HL-60 (cell line): Measurements from ENCODE around the gene FAM47E.

Experiments
- DNase-seq, 2 experiments: peaks; one replicate each; pipeline ENCODE4 v3.0.0-alpha.2; 2010 to 2020; ENCODE audit warnings: low read depth in 1 of 2, low spot score in 1 of 2
- H3K27ac ChIP-seq: fragments of 250-450 bp; sonication (Bioruptor Pico); replicated peaks from 2 replicates; pipeline ENCODE4 v1.5.1; 2020; ENCODE audit warnings: mild to moderate bottlenecking, moderate library complexity
- H3K27me3 ChIP-seq: fragments of 250-450 bp; sonication (Bioruptor Pico); 2 replicates; pipeline ENCODE4 v1.5.1; 2021; ENCODE audit warnings: mild to moderate bottlenecking, moderate library complexity; ENCODE audit not compliant: insufficient read depth, poor library complexity, severe bottlenecking
- H3K4me3 ChIP-seq: replicated peaks from 2 replicates; pipeline ENCODE4 v1.5.1; 2011; ENCODE audit warnings: mild to moderate bottlenecking, control low read depth, low read length; ENCODE audit not compliant: insufficient read depth
- GABPA ChIP-seq: IDR thresholded peaks from 2 replicates; pipeline ENCODE4 v1.6.1; 2012; ENCODE audit warnings: low read depth
- POLR2AphosphoS5 ChIP-seq: IDR thresholded peaks from 2 replicates; pipeline ENCODE4 v1.6.1; 2012; ENCODE audit warnings: low read depth
- SPI1 ChIP-seq: IDR thresholded peaks from 2 replicates; pipeline ENCODE4 v1.6.1; 2012; ENCODE audit warnings: low read depth, mild to moderate bottlenecking, borderline replicate concordance
- TF ChIP-seq, protein P1 (sequence below): IDR thresholded peaks from one replicate; pipeline ENCODE4 v1.5.1; 2011; ENCODE audit warnings: low read length, control low read depth, inconsistent platforms; ENCODE audit not compliant: insufficient read depth
- TF ChIP-seq, protein P2 (sequence below): IDR thresholded peaks from 2 replicates; pipeline ENCODE4 v1.6.1; 2012; ENCODE audit warnings: low read depth; ENCODE audit not compliant: insufficient replicate concordance

The FAM47E gene

DNA sequence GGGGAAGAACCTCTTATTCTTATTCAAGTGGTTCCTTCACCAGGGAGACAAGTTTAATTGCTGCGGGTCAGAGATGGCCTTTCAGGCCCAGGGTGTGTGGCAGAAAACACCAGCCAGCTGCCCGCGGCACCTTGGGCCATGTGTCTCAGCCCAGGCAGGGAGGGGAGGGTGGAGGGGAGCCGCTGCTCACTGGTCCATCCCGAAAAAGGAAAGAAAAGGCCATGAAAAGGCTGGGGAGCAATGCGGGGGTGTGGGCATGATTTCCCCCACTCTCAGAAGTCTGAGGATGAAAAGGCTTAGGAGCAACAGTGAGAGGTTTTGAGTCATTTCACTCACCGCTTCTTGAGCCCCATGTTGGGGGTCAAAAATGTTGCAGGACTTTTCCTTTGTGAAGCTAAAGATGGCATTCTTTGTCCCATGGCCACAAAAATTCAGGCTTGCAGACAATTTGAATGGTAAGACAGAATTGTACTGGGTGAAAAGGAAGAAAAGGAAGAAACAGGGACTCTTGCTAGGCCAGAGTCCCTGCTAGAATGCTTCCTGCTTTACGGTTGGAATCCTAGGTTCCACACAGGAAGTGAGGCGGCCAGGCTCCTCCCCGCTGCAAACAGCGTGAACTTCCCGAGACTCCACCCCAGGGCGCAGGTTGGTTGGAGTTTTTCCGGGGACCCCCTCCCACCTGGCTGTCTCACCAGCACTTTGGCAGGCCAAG lies 17.4 kb upstream of the FAM47E start:
- no peak overlapping the region for H3K4me3 ChIP-seq
- no peaks in the 10 kb centered on the region for H3K27me3 ChIP-seq
- H3K27ac ChIP-seq, result no peak overlapping the region
- DNase-seq, result no peak
- TF ChIP-seq GABPA (no peak), POLR2AphosphoS5 (no peak), SPI1 (no peak)
- TF ChIP-seq, protein P1, sequence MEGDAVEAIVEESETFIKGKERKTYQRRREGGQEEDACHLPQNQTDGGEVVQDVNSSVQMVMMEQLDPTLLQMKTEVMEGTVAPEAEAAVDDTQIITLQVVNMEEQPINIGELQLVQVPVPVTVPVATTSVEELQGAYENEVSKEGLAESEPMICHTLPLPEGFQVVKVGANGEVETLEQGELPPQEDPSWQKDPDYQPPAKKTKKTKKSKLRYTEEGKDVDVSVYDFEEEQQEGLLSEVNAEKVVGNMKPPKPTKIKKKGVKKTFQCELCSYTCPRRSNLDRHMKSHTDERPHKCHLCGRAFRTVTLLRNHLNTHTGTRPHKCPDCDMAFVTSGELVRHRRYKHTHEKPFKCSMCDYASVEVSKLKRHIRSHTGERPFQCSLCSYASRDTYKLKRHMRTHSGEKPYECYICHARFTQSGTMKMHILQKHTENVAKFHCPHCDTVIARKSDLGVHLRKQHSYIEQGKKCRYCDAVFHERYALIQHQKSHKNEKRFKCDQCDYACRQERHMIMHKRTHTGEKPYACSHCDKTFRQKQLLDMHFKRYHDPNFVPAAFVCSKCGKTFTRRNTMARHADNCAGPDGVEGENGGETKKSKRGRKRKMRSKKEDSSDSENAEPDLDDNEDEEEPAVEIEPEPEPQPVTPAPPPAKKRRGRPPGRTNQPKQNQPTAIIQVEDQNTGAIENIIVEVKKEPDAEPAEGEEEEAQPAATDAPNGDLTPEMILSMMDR, result no peak
- TF ChIP-seq, protein P2, sequence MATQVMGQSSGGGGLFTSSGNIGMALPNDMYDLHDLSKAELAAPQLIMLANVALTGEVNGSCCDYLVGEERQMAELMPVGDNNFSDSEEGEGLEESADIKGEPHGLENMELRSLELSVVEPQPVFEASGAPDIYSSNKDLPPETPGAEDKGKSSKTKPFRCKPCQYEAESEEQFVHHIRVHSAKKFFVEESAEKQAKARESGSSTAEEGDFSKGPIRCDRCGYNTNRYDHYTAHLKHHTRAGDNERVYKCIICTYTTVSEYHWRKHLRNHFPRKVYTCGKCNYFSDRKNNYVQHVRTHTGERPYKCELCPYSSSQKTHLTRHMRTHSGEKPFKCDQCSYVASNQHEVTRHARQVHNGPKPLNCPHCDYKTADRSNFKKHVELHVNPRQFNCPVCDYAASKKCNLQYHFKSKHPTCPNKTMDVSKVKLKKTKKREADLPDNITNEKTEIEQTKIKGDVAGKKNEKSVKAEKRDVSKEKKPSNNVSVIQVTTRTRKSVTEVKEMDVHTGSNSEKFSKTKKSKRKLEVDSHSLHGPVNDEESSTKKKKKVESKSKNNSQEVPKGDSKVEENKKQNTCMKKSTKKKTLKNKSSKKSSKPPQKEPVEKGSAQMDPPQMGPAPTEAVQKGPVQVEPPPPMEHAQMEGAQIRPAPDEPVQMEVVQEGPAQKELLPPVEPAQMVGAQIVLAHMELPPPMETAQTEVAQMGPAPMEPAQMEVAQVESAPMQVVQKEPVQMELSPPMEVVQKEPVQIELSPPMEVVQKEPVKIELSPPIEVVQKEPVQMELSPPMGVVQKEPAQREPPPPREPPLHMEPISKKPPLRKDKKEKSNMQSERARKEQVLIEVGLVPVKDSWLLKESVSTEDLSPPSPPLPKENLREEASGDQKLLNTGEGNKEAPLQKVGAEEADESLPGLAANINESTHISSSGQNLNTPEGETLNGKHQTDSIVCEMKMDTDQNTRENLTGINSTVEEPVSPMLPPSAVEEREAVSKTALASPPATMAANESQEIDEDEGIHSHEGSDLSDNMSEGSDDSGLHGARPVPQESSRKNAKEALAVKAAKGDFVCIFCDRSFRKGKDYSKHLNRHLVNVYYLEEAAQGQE, result no peak

DNA sequence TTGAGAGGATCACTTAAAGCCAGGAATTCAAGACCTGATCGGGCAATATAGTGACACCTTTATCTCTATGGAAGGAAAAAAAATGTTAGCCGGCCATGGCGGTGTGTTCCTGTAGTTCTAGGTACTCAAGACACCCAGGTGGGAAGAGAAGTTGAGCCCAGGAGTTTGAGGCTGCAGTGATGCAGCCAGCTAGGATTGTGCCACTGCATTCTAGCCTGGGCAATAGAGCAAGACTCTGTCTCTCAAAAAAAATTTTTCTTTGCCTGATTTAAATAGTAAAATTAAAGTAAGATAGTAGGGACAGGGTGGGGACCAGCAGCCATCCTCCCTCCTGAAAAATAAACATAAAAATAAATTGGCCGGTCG lies 16.9 kb upstream of the FAM47E start:
- H3K4me3 ChIP-seq, result no peak overlapping the region
- no peak overlapping the region for H3K27ac ChIP-seq
- no peaks in the 10 kb centered on the region for H3K27me3 ChIP-seq
- no peak for DNase-seq
- TF ChIP-seq POLR2AphosphoS5, result no peak
- no peak for TF ChIP-seq SPI1
- TF ChIP-seq, protein P1, result no peak
- TF ChIP-seq, protein P2, result no peak
- TF ChIP-seq GABPA, result no peak

DNA sequence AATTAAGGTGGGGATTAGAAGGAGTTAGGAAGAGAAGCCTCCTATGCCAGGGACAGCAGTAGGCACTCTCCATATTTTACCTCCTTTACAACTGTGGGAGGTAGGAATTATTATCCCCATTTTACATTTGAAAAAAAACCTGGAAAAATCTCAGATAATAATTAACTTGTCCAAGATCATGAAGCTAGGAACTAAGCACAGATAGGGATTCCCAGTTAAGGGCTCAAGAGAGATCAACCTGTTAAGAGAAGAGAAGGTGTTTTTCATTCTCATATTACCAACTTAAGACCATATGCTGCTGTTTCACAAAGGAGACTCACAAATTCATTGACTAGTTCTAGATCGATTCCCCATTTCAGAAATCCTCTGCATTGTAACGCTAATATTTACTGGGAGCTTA lies 16.1 kb upstream of the FAM47E start:
- H3K27ac ChIP-seq, result no peak overlapping the region
- TF ChIP-seq, protein P2, result no peak
- TF ChIP-seq GABPA (no peak), POLR2AphosphoS5 (no peak), SPI1 (no peak)
- TF ChIP-seq, protein P1, result no peak
- no peak overlapping the region for H3K4me3 ChIP-seq
- H3K27me3 ChIP-seq, result no peaks in the 10 kb centered on the region
- DNase-seq, result no peak
